ENCODE results near the gene DAB2IP.

DNA sequence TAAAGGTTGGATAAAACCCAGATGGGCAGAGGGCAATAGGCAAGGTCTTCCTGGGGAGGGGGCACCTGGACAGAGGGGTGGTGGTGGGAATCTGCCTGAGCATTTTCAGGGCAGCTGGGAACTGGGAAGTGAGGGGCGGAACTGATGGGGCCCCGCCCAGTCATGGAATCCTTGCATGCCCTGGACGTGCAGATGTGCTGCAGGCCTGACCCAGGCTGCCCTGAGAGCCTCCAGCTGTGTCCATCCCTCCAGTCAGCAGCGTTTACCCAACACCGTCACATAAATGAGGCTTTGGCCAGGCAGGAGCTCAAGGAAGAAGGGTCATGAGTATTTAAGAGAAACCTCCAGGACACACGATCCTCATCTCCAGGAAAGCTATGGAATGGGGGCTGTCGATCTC lies 70.3 kb downstream of the DAB2IP start:
- TF ChIP-seq CTCF (IDR thresholded peaks at IDR 0.05) (no peak), POLR2AphosphoS5 (IDR thresholded peaks at IDR 0.05) (no peak)

Measured in stomach (tissue), 4 donors.